Measurements from ENCODE around the gene KANSL1.
"Not testable (repeated sequence)": the region's sequence is repeated elsewhere in the genome, so short reads cannot be mapped to it uniquely, and the experiment has no call there.

Gene KANSL1

GRCh38 chr17:46010597-46011186 lies 182.5 kb downstream of the KANSL1 start:
- no peak for DNase-seq (ENCODE audit: low read depth)
- no peak overlapping the region for H3K4me3 ChIP-seq (ENCODE audit: low read depth, low read length)
- TF ChIP-seq CTCF (conservative IDR thresholded peaks at IDR 0.05; ENCODE audit: low read depth, low read length), result peak; percentile 17

DNA sequence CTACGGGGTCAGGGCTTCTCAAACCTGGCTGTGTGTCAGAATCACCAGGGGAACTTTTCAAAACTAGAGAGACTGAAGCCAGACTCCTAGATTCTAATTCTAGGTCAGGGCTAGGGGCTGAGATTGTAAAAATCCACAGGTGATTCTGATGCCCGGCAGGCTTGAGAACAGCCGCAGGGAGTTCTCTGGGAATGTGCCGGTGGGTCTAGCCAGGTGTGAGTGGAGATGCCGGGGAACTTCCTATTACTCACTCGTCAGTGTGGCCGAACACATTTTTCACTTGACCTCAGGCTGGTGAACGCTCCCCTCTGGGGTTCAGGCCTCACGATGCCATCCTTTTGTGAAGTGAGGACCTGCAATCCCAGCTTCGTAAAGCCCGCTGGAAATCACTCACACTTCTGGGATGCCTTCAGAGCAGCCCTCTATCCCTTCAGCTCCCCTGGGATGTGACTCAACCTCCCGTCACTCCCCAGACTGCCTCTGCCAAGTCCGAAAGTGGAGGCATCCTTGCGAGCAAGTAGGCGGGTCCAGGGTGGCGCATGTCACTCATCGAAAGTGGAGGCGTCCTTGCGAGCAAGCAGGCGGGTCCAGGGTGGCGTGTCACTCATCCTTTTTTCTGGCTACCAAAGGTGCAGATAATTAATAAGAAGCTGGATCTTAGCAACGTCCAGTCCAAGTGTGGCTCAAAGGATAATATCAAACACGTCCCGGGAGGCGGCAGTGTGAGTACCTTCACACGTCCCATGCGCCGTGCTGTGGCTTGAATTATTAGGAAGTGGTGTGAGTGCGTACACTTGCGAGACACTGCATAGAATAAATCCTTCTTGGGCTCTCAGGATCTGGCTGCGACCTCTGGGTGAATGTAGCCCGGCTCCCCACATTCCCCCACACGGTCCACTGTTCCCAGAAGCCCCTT lies 183.3 kb downstream of the KANSL1 start:
- H3K4me3 ChIP-seq (ENCODE audit: low read depth, low read length), result no peak overlapping the region
- DNase-seq (ENCODE audit: low read depth), result peak; percentile 27
- no peak for TF ChIP-seq CTCF (conservative IDR thresholded peaks at IDR 0.05; ENCODE audit: low read depth, low read length)

DNA sequence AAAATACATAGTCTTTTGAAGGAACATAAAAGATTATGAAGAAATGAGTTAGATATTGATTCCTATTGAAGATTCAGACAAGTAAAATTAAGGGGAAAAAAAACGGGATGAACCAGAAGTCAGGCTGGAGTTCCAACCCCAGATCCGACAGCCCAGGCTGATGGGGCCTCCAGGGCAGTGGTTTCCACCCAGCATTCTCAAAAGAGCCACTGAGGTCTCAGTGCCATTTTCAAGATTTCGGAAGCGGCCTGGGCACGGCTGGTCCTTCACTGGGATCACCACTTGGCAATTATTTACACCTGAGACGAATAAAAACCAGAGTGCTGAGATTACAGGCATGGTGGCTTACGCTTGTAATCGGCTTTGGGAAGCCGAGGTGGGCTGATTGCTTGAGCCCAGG lies 184.6 kb downstream of the KANSL1 start:
- no peak for DNase-seq (ENCODE audit: low read depth)
- TF ChIP-seq CTCF (conservative IDR thresholded peaks at IDR 0.05; ENCODE audit: low read depth, low read length), result no peak
- H3K4me3 ChIP-seq (ENCODE audit: low read depth, low read length), result no peak overlapping the region

GRCh38 chr17:46007461-46007965 lies 185.7 kb downstream of the KANSL1 start:
- no peak for DNase-seq (ENCODE audit: low read depth)
- TF ChIP-seq CTCF (conservative IDR thresholded peaks at IDR 0.05; ENCODE audit: low read depth, low read length), result no peak

DNA sequence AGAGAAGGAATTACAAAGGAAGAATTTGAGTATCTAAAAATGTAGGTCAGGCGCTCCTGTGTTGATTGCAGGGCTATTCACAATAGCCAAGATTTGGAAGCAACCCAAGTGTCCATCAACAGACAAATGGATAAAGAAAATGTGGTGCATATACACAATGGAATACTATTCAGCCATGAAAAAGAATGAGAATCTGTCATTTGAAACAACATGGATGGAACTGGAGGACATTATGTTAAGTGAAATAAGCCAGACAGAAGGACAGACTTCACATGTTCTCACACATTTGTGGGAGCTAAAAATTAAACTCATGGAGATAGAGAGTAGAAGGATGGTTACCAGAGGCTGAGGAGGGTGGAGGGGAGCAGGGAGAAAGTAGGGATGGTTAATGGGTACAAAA lies 187.1 kb downstream of the KANSL1 start:
- not testable (repeated sequence) for H3K4me3 ChIP-seq (ENCODE audit: low read depth, low read length); DNase-seq (ENCODE audit: low read depth)

More at GRCh38 chr17:46007461-46007965, 185.7 kb downstream of the KANSL1 start:
- no peak overlapping the region for H3K4me3 ChIP-seq (ENCODE audit: low read depth, low read length)

DNA sequence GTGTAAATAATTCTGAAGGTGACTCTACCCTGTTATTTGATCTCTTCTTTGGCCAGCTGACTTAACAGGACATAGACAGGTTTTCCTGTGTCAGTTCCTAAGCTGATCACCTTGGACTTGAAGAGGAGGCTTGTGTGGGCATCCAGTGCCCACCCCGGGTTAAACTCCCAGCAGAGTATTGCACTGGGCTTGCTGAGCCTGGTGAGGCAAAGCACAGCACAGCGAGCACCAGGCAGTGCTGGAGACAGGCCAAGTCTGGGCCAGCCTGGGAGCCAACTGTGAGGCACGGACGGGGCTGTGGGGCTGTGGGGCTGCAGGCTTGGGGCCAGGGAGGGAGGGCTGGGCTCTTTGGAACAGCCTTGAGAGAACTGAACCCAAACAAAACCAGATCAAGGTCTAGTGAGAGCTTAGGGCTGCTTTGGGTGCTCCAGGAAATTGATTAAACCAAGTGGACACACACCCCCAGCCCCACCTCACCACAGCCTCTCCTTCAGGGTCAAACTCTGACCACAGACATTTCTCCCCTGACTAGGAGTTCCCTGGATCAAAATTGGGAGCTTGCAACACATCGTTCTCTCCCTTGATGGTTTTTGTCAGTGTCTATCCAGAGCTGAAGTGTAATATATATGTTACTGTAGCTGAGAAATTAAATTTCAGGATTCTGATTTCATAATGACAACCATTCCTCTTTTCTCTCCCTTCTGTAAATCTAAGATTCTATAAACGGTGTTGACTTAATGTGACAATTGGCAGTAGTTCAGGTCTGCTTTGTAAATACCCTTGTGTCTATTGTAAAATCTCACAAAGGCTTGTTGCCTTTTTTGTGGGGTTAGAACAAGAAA lies 189.1 kb downstream of the KANSL1 start:
- DNase-seq (ENCODE audit: low read depth), result peak; percentile 15

More for the DNA sequence above, 189.1 kb downstream of the KANSL1 start:
- H3K4me3 ChIP-seq (ENCODE audit: low read depth, low read length), result no peak overlapping the region
- TF ChIP-seq CTCF (conservative IDR thresholded peaks at IDR 0.05; ENCODE audit: low read depth, low read length), result no peak
